Erythroblast (primary cell): ENCODE data around the gene FCN3.

Experiments used
- GATA1 ChIP-seq: IDR thresholded peaks from 2 replicates; pipeline ENCODE4 v1.6.1; 2011; ENCODE audit warnings: low read depth, mild to moderate bottlenecking, control low read depth, low read length, moderate library complexity
- POLR2A ChIP-seq: IDR thresholded peaks from 2 replicates; pipeline ENCODE4 v1.6.1; 2011; ENCODE audit warnings: mild to moderate bottlenecking, low read length

DNA sequence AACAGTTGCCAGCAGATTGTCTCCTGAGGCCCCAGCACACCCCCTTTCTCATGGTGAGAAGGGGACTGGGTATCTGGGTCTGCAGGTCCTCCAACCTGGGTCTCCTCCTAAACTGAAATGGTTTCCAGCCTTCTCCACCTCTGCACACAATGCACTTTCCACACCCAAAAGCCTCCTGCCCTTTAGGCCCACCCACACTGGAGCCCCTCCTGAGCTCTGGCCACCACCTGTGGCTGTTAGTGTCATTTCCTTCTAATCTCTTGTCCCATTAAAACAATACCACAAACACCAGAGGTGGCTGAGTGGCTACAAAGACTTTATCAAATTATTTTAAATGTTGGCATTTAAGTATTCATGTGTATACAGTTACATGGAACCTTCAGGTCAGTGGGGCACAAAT is 29.3 kb upstream of the FCN3 start:
- TF ChIP-seq POLR2A: no peak
- no peak for TF ChIP-seq GATA1
